ENCODE measurements around the gene TKT. TPM values are rescaled to one million over a fixed set of nuclear protein-coding genes. Genes with fewer than 3 reads are reported as not detected.

Gene TKT
- polyA plus RNA-seq, 1 donor from 2014 or later = 194 TPM

DNA sequence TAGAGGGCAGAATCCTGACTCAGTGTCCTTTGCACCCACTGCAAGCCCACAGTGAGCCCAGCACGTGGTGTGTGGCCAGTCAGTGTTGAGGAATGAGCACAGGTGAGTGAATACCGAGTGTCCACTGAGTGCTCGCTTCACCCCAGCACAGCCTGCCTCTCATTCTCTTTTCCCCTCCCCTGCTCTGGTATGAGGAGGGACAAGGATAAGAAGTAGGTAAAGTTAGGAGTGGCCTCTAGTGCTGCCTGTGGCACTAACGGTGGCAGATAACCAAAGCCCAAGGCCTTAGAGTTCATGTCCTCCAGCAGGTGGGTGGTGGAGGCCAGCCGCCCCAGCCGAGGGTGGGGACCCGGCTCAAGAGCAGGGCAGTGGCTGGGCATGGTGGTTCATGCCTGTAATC is 56.8 kb downstream of the TKT start:
- Histone ChIP-seq H3K27ac (ENCODE audit: low read length) (no peak overlapping the region), H3K4me2 (ENCODE audit: low read length) (no peak overlapping the region), H3K9me2 (ENCODE audit: insufficient read depth, low read length) (no peaks in the 10 kb centered on the region), H3K9ac (ENCODE audit: low read length) (no peak overlapping the region), H2AFZ (ENCODE audit: low read depth, low read length) (no peak overlapping the region), H4K20me1 (ENCODE audit: insufficient read depth) (no peaks in the 10 kb centered on the region), H3K9me3 (ENCODE audit: low read length) (no peaks in the 10 kb centered on the region), H3K36me3 (ENCODE audit: insufficient read depth, low read length) (no peaks in the 10 kb centered on the region), H3K27me3 (ENCODE audit: insufficient read depth, low read depth, low read length) (no peaks in the 10 kb centered on the region), H3K79me2 (replicated peaks; ENCODE audit: insufficient read depth, low read length) (no peaks in the 10 kb centered on the region), H3K4me3 (ENCODE audit: low read length) (no peak overlapping the region), H3F3A (ENCODE audit: insufficient read depth, low read length, poor library complexity, severe bottlenecking) (no peaks in the 10 kb centered on the region)
- TF ChIP-seq POLR2AphosphoS5 (IDR thresholded peaks at IDR 0.05) (no peak), SMC3 (conservative IDR thresholded peaks at IDR 0.05; ENCODE audit: poor library complexity) (no peak), RAD21 (conservative IDR thresholded peaks at IDR 0.05) (no peak), EZH2 (IDR thresholded peaks at IDR 0.05; ENCODE audit: borderline replicate concordance, insufficient read depth, low read length, poor library complexity, severe bottlenecking) (no peak), MXI1 (conservative IDR thresholded peaks at IDR 0.05; ENCODE audit: poor library complexity, severe bottlenecking) (no peak), TAF1 (IDR thresholded peaks at IDR 0.05; ENCODE audit: low read depth) (no peak), EP300 (conservative IDR thresholded peaks at IDR 0.05; ENCODE audit: poor library complexity, severe bottlenecking) (no peak)
- TF ChIP-seq, protein P1, sequence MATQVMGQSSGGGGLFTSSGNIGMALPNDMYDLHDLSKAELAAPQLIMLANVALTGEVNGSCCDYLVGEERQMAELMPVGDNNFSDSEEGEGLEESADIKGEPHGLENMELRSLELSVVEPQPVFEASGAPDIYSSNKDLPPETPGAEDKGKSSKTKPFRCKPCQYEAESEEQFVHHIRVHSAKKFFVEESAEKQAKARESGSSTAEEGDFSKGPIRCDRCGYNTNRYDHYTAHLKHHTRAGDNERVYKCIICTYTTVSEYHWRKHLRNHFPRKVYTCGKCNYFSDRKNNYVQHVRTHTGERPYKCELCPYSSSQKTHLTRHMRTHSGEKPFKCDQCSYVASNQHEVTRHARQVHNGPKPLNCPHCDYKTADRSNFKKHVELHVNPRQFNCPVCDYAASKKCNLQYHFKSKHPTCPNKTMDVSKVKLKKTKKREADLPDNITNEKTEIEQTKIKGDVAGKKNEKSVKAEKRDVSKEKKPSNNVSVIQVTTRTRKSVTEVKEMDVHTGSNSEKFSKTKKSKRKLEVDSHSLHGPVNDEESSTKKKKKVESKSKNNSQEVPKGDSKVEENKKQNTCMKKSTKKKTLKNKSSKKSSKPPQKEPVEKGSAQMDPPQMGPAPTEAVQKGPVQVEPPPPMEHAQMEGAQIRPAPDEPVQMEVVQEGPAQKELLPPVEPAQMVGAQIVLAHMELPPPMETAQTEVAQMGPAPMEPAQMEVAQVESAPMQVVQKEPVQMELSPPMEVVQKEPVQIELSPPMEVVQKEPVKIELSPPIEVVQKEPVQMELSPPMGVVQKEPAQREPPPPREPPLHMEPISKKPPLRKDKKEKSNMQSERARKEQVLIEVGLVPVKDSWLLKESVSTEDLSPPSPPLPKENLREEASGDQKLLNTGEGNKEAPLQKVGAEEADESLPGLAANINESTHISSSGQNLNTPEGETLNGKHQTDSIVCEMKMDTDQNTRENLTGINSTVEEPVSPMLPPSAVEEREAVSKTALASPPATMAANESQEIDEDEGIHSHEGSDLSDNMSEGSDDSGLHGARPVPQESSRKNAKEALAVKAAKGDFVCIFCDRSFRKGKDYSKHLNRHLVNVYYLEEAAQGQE (IDR thresholded peaks at IDR 0.05; ENCODE audit: borderline replicate concordance) = no peak
- TF ChIP-seq, protein P2, sequence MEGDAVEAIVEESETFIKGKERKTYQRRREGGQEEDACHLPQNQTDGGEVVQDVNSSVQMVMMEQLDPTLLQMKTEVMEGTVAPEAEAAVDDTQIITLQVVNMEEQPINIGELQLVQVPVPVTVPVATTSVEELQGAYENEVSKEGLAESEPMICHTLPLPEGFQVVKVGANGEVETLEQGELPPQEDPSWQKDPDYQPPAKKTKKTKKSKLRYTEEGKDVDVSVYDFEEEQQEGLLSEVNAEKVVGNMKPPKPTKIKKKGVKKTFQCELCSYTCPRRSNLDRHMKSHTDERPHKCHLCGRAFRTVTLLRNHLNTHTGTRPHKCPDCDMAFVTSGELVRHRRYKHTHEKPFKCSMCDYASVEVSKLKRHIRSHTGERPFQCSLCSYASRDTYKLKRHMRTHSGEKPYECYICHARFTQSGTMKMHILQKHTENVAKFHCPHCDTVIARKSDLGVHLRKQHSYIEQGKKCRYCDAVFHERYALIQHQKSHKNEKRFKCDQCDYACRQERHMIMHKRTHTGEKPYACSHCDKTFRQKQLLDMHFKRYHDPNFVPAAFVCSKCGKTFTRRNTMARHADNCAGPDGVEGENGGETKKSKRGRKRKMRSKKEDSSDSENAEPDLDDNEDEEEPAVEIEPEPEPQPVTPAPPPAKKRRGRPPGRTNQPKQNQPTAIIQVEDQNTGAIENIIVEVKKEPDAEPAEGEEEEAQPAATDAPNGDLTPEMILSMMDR (IDR thresholded peaks at IDR 0.05; ENCODE audit: poor library complexity, severe bottlenecking) = no peak

DNA sequence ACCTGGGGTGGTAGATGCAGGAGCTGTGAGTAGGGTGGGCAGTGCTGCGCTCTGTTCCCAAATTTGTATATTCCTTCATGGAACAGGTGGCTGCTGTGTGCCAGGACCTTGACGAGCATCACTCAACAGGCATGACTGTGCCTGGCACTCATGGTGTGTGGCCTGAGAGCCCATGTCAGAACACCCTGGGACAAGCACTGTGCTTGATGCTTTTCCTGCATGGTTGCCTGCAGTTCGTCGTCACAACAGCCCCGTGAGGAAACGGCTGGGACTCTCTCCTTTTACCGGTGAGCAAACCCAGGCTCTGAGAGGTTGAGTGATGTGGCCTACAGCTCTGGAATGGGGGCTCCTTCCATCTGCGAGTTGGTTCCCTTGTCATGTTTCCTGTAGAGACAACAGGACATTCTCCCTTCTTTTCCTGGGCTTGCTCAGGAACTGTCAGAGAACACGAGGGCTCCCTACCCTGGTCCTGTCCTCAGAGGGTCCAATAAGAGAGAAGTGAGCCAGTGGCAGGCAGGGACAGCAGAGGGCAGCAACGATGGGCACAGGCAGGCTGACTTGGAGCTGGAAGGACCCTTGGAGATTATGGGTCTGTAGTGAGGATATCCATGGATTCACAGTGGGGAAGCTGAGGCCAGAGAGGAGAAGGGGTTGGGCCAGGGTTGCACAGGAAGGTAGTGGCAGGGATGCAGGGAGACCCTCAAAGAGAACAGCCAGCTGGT is 57.4 kb downstream of the TKT start:
- no peaks in the 10 kb centered on the region for H3K9me2 ChIP-seq (ENCODE audit: insufficient read depth, low read length)
- H3K79me2 ChIP-seq (replicated peaks; ENCODE audit: insufficient read depth, low read length) = no peaks in the 10 kb centered on the region
- H3K9me3 ChIP-seq (ENCODE audit: low read length) = no peaks in the 10 kb centered on the region
- no peak overlapping the region for H3K4me3 ChIP-seq (ENCODE audit: low read length)
- no peaks in the 10 kb centered on the region for H3K27me3 ChIP-seq (ENCODE audit: insufficient read depth, low read depth, low read length)
- H3K4me2 ChIP-seq (ENCODE audit: low read length) = no peak overlapping the region
- no peaks in the 10 kb centered on the region for H4K20me1 ChIP-seq (ENCODE audit: insufficient read depth)
- H3K27ac ChIP-seq (ENCODE audit: low read length) = no peak overlapping the region
- no peak for TF ChIP-seq SMC3 (conservative IDR thresholded peaks at IDR 0.05; ENCODE audit: poor library complexity)
- no peak for TF ChIP-seq RAD21 (conservative IDR thresholded peaks at IDR 0.05)
- TF ChIP-seq, protein P1 (IDR thresholded peaks at IDR 0.05; ENCODE audit: borderline replicate concordance) = no peak
- no peak for TF ChIP-seq POLR2AphosphoS5 (IDR thresholded peaks at IDR 0.05)
- TF ChIP-seq EZH2 (IDR thresholded peaks at IDR 0.05; ENCODE audit: borderline replicate concordance, insufficient read depth, low read length, poor library complexity, severe bottlenecking) = no peak
- no peak for TF ChIP-seq TAF1 (IDR thresholded peaks at IDR 0.05; ENCODE audit: low read depth)
- TF ChIP-seq EP300 (conservative IDR thresholded peaks at IDR 0.05; ENCODE audit: poor library complexity, severe bottlenecking) = no peak
- no peaks in the 10 kb centered on the region for H3F3A ChIP-seq (ENCODE audit: insufficient read depth, low read length, poor library complexity, severe bottlenecking)
- H2AFZ ChIP-seq (ENCODE audit: low read depth, low read length) = no peak overlapping the region
- H3K9ac ChIP-seq (ENCODE audit: low read length) = no peak overlapping the region
- no peaks in the 10 kb centered on the region for H3K36me3 ChIP-seq (ENCODE audit: insufficient read depth, low read length)

Data from neural cell (in vitro differentiated cells).